PFSK-1 (cell line): ENCODE results near the gene USH1C.

Experiments
- POLR2AphosphoS5 ChIP-seq: IDR thresholded peaks from 2 replicates; pipeline ENCODE4 v1.6.1; 2012; ENCODE audit warnings: low read depth, mild to moderate bottlenecking, control low read depth, low read length, moderate library complexity
- SIN3A ChIP-seq: IDR thresholded peaks from 2 replicates; pipeline ENCODE4 v1.6.1; 2012; ENCODE audit warnings: mild to moderate bottlenecking, low read length, moderate library complexity, borderline replicate concordance; ENCODE audit not compliant: insufficient read depth

- TF ChIP-seq POLR2AphosphoS5, result no peak
- TF ChIP-seq SIN3A, result no peak
Measured at GRCh38 chr11:17514476-17514875, 29.7 kb downstream of the USH1C start.
